HepG2 (cell line): ENCODE measurements around the gene SFI1. TPM values are rescaled to one million over a fixed set of nuclear protein-coding genes. Genes with fewer than 3 reads are reported as not detected.

Experiments used
- ATAC-seq: fragments of 200-7000 bp; cut with Tn5 transposase; 3 replicates; pipeline ENCODE4 v1.9.1; 2020; ENCODE audit warnings: mild to moderate bottlenecking, moderate library complexity
- BruUV-seq: library from RNA; stranded (reverse); fragments of 400-500 nt; replicated peaks from 2 replicates; lab custom pipeline; 2021; lab: Mats Ljungman, UMichigan
- CTCF ChIA-PET: fragments of 300-600 bp; formaldehyde crosslinking; extraction: SDS; loops from one replicate; lab custom pipeline; 2021; ENCODE audit warnings: low total read pairs, inconsistent platforms, low intra/inter-chr PET ratio; lab: Yijun Ruan, JAX
- POLR2A ChIA-PET: fragments of 350-600 bp; sonication (Branson Sonifier 250); formaldehyde crosslinking; loops from one replicate; lab custom pipeline; 2020; ENCODE audit warnings: antibody characterized with exemption, inconsistent platforms; lab: Yijun Ruan, JAX
- DNase-seq: peaks from one replicate; pipeline ENCODE4 v3.0.0-alpha.2; 2015; ENCODE audit warnings: low spot score
- FAIRE-seq: peaks from 3 replicates; lab custom pipeline; 2011; peaks lifted over from hg19 to GRCh38; lab: Jason Lieb, UNC
- H2AFZ ChIP-seq: one replicate; pipeline ENCODE4 v1.6.1; 2011; ENCODE audit warnings: low read length, inconsistent platforms
- H3K27ac ChIP-seq: fragments of 300-600 bp; 3 replicates; pipeline ENCODE4 v1.8.0; 2011; ENCODE audit warnings: mixed run types, mild to moderate bottlenecking, mixed read lengths, low read length, inconsistent platforms; ENCODE audit not compliant: insufficient read depth; ENCODE audit errors: extremely low read length
- H3K27me3 ChIP-seq, 2 experiments: fragments of 200-600 bp in 1 of 2; 2 replicates in 1 of 2; 3 replicates in 1 of 2; pipeline versions ENCODE4 v1.6.0 to v1.8.0; 2011; ENCODE audit warnings: low read length in 2 of 2, mild to moderate bottlenecking in 2 of 2, moderate library complexity in 2 of 2, inconsistent platforms in 1 of 2; ENCODE audit not compliant: insufficient read depth in 2 of 2, control insufficient read depth in 1 of 2
- H3K36me3 ChIP-seq, 2 experiments: fragments of 200-600 bp in 1 of 2; replicated peaks in 1 of 2; 2 replicates in 1 of 2; 3 replicates in 1 of 2; pipeline versions ENCODE4 v1.5.1 to v1.8.0; 2011; ENCODE audit warnings: low read length in 2 of 2, inconsistent platforms in 1 of 2; ENCODE audit not compliant: insufficient read depth in 2 of 2, control insufficient read depth in 1 of 2
- H3K4me1 ChIP-seq: 2 replicates; pipeline ENCODE4 v1.5.1; 2012; ENCODE audit warnings: low read length, inconsistent platforms; ENCODE audit not compliant: insufficient read depth
- H3K4me2 ChIP-seq: 2 replicates; pipeline ENCODE4 v1.6.0; 2011; ENCODE audit warnings: low read depth, low read length, inconsistent platforms
- H3K4me3 ChIP-seq, 3 experiments: fragments of 200-600 bp in 1 of 3; sonication (generic), shearing (Covaris generic) in 1 of 3; replicated peaks in 1 of 3; 2 replicates each; pipeline ENCODE4 v1.5.1; 2011 to 2016; ENCODE audit warnings: low read length in 3 of 3, inconsistent platforms in 2 of 3, low read depth in 2 of 3, mild to moderate bottlenecking in 2 of 3, control low read depth in 1 of 3, mixed read lengths in 1 of 3; ENCODE audit not compliant: insufficient read depth in 1 of 3
- H3K79me2 ChIP-seq: one replicate; pipeline ENCODE4 v1.6.1; 2011; ENCODE audit warnings: low read length, inconsistent platforms; ENCODE audit not compliant: insufficient read depth
- H3K9ac ChIP-seq: 2 replicates; pipeline ENCODE4 v1.6.0; 2011; ENCODE audit warnings: mild to moderate bottlenecking, low read depth, low read length, inconsistent platforms; ENCODE audit not compliant: insufficient read depth
- H3K9me3 ChIP-seq: 2 replicates; pipeline ENCODE4 v1.5.1; 2012; ENCODE audit warnings: mild to moderate bottlenecking, low read length
- H4K20me1 ChIP-seq: 2 replicates; pipeline ENCODE4 v1.6.0; 2011; ENCODE audit warnings: inconsistent platforms, mild to moderate bottlenecking, low read length, moderate library complexity; ENCODE audit not compliant: insufficient read depth
- ADNP ChIP-seq: sonication (generic); formaldehyde crosslinking; IDR thresholded peaks from 2 replicates; pipeline ENCODE4 v1.4.0; 2020; ENCODE audit warnings: missing genetic modification reagents
- ATF7 ChIP-seq, 2 experiments: fragments of 450-650 bp in 1 of 2; sonication (generic) in 1 of 2; formaldehyde crosslinking in 1 of 2; IDR thresholded peaks; 2 replicates each; pipeline versions ENCODE4 v1.4.0 to v1.6.1; 2016 to 2020; ENCODE audit warnings: antibody characterized with exemption in 1 of 2, mild to moderate bottlenecking in 1 of 2, missing genetic modification reagents in 1 of 2
- CEBPB ChIP-seq: IDR thresholded peaks from 2 replicates; pipeline ENCODE4 v1.6.1; 2011; ENCODE audit warnings: low read depth, low read length, improper control_type of control experiment, borderline replicate concordance
- CHD2 ChIP-seq: IDR thresholded peaks from 2 replicates; pipeline ENCODE4 v1.6.1; 2011; ENCODE audit warnings: low read depth, low read length, improper control_type of control experiment
- FOXA1 ChIP-seq, 2 experiments: fragments of 450-650 bp in 1 of 2; sonication (generic) in 1 of 2; formaldehyde crosslinking in 1 of 2; IDR thresholded peaks; 2 replicates each; pipeline versions ENCODE4 v1.4.0 to v1.6.1; 2016 to 2020; ENCODE audit warnings: missing genetic modification reagents in 1 of 2
- HNRNPH1 ChIP-seq: fragments of 200-400 bp; formaldehyde crosslinking; optimal IDR thresholded peaks from 2 replicates; pipeline ENCODE3; 2017; ENCODE audit warnings: mild to moderate bottlenecking, low read depth, low read length
- SNAI1 ChIP-seq: sonication (generic); formaldehyde crosslinking; IDR thresholded peaks from 2 replicates; pipeline ENCODE4 v1.5.0; 2020; ENCODE audit warnings: mild to moderate bottlenecking, missing genetic modification reagents, borderline replicate concordance
- SPEN ChIP-seq: sonication (generic); formaldehyde crosslinking; IDR thresholded peaks from 2 replicates; pipeline ENCODE4 v1.5.1; 2020; ENCODE audit warnings: low read depth, mild to moderate bottlenecking, missing genetic modification reagents
- ZBTB20 ChIP-seq: sonication (generic); formaldehyde crosslinking; IDR thresholded peaks from 2 replicates; pipeline ENCODE4 v1.8.1; 2023; ENCODE audit warnings: missing genetic modification reagents, low read depth, mild to moderate bottlenecking, borderline replicate concordance
- ZBTB7A ChIP-seq: sonication (generic); formaldehyde crosslinking; IDR thresholded peaks from 2 replicates; pipeline ENCODE4 v1.8.0; 2022; ENCODE audit warnings: mild to moderate bottlenecking, missing genetic modification reagents
- ZNF180 ChIP-seq: sonication (generic); formaldehyde crosslinking; IDR thresholded peaks from 2 replicates; pipeline ENCODE4 v1.4.0; 2020; ENCODE audit warnings: low read depth, missing genetic modification reagents, borderline replicate concordance
- ZNF3 ChIP-seq: IDR thresholded peaks from 2 replicates; pipeline ENCODE4 v1.7.0; 2017; ENCODE audit warnings: inconsistent platforms
- ZNF556 ChIP-seq: sonication (generic); formaldehyde crosslinking; IDR thresholded peaks from 2 replicates; pipeline ENCODE4 v1.4.0; 2020; ENCODE audit warnings: mild to moderate bottlenecking, missing genetic modification reagents, borderline replicate concordance
- ZNF75D ChIP-seq: sonication (generic); formaldehyde crosslinking; IDR thresholded peaks from 2 replicates; pipeline ENCODE4 v1.8.1; 2023; ENCODE audit warnings: missing genetic modification reagents, mild to moderate bottlenecking, borderline replicate concordance
- ZSCAN22 ChIP-seq: sonication (generic); formaldehyde crosslinking; IDR thresholded peaks from 2 replicates; pipeline ENCODE4 v1.4.0; 2020; ENCODE audit warnings: mild to moderate bottlenecking, missing genetic modification reagents
- WGBS: methylation state at CpG from one replicate; pipeline ENCODE4 v1.1.6; 2017; ENCODE audit warnings: low lambda C conversion rate; 5-methylcytosine and 5-hydroxymethylcytosine counted together
- in situ Hi-C: cut with HindIII; loops from 2 replicates; pipeline ENCODE4 v1.10.0; 2017; ENCODE audit warnings: low pct_unique_long_range_greater_than_20kb; ENCODE audit not compliant: extremely low pct_ligation_motif_present
- intact Hi-C: fragments of 100-400 bp; cut with micrococcal nuclease; formaldehyde crosslinking; loops from one replicate; pipeline ENCODE4 v1.10.0; 2022; ENCODE audit not compliant: unreplicated experiment
- polyA plus RNA-seq, 8 experiments: library from polyadenylated mRNA; depleted of rRNA in 3 of 8; stranded (reverse) in 7 of 8; unstranded in 1 of 8; fragments of >200 nt; fragmentation: Illumina TruSeq in 4 of 8; extraction: Trizol in 4 of 8; gene quantifications; 2 replicates each; pipeline versions ENCODE4 v1.2.1 to v1.2.3, GENCODE V29; 2011 to 2016; ENCODE audit warnings: low read depth in 4 of 8, missing spikeins in 1 of 8, mixed read lengths in 1 of 8; ENCODE audit not compliant: insufficient read depth in 1 of 8
- total RNA-seq, 5 experiments: library from RNA; depleted of rRNA; stranded (reverse); fragments of >200 nt; fragmentation: Illumina TruSeq; extraction: Trizol; gene quantifications; 2 replicates each; pipeline ENCODE4 v1.2.3, GENCODE V29; 2016; ENCODE audit warnings: low read depth in 1 of 5
- TF ChIP-seq, protein P1 (sequence below): sonication (generic); formaldehyde crosslinking; IDR thresholded peaks from 2 replicates; pipeline ENCODE4 v1.8.0; 2022; ENCODE audit warnings: mild to moderate bottlenecking, missing genetic modification reagents, moderate library complexity
- TF ChIP-seq, protein P2 (sequence below): fragments of 450-650 bp; IDR thresholded peaks from 2 replicates; pipeline ENCODE4 v1.6.1; 2016
- TF ChIP-seq, protein P3 (sequence below): sonication (generic); formaldehyde crosslinking; IDR thresholded peaks from 2 replicates; pipeline ENCODE4 v1.5.1; 2020; ENCODE audit warnings: mild to moderate bottlenecking, missing genetic modification reagents
- TF ChIP-seq, protein P4 (sequence below): sonication (generic); formaldehyde crosslinking; IDR thresholded peaks from 2 replicates; pipeline ENCODE4 v1.9.0; 2021; ENCODE audit warnings: missing genetic modification reagents, mild to moderate bottlenecking, borderline replicate concordance

The SFI1 gene
- total and polyA plus RNA-seq, 2 of the 13 experiments (the other 11 are each of a cell fraction or from before 2014, with no cell fraction given): 20.5 to 40.1 TPM

- DNase-seq (no peak), FAIRE-seq (no peak), ATAC-seq (no peak)
- intact Hi-C loops (no loop called here), in situ Hi-C loops (loop anchor here (25.0 kb wide), 1 partner anchor 437 kb away; no protein-coding TSS in a partner anchor)
- Histone ChIP-seq H2AFZ (no peak overlapping the region), H3K27ac (no peak overlapping the region), H3K9ac (no peak overlapping the region), H3K36me3 (peaks cover 11 to 40% of the 10 kb centered on the region in 2 experiments), H3K27me3 (no peaks in the 10 kb centered on the region), H4K20me1 (peaks cover 26% of the 10 kb centered on the region), H3K4me3 (no peak overlapping the region), H3K4me2 (no peak overlapping the region), H3K79me2 (peaks cover 53% of the 10 kb centered on the region), H3K9me3 (no peaks in the 10 kb centered on the region), H3K4me1 (peaks cover 49% of the 10 kb centered on the region)
- 81% methylated on average over 6 of the region's 6 CpGs for WGBS
- CTCF ChIA-PET: no interaction called here
- BruUV-seq: no TSS peak
- POLR2A ChIA-PET: interaction anchor here (1.8 kb wide), 1 partner anchor 12 kb away, joined by 10 read pairs; the partner anchor contains the start of gene PISD
- TF ChIP-seq ZNF75D (CRISPR knock-in tag) (no peak), ZNF180 (CRISPR knock-in tag) (no peak), ZBTB20 (CRISPR knock-in tag) (no peak), ZNF3 (CRISPR knock-in tag) (no peak), CHD2 (no peak), ZBTB7A (CRISPR knock-in tag) (no peak), ZSCAN22 (CRISPR knock-in tag) (no peak), ADNP (no peak), SPEN (no peak), SNAI1 (no peak), FOXA1 (IDR thresholded peaks at IDR 0.05) (no peak), FOXA1 (CRISPR knock-in tag; IDR thresholded peaks at IDR 0.05) (no peak), ZNF556 (CRISPR knock-in tag) (no peak), ATF7 (IDR thresholded peaks at IDR 0.05) (peak; percentile 39; the same call in 1 of the 2 replicates), ATF7 (CRISPR knock-in tag; IDR thresholded peaks at IDR 0.05) (no peak), HNRNPH1 (no peak), CEBPB (peak; percentile 62; the same call in 1 of the 2 replicates)
- TF ChIP-seq, protein P1, sequence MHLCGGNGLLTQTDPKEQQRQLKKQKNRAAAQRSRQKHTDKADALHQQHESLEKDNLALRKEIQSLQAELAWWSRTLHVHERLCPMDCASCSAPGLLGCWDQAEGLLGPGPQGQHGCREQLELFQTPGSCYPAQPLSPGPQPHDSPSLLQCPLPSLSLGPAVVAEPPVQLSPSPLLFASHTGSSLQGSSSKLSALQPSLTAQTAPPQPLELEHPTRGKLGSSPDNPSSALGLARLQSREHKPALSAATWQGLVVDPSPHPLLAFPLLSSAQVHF (CRISPR knock-in tag): no peak
- TF ChIP-seq, protein P2, sequence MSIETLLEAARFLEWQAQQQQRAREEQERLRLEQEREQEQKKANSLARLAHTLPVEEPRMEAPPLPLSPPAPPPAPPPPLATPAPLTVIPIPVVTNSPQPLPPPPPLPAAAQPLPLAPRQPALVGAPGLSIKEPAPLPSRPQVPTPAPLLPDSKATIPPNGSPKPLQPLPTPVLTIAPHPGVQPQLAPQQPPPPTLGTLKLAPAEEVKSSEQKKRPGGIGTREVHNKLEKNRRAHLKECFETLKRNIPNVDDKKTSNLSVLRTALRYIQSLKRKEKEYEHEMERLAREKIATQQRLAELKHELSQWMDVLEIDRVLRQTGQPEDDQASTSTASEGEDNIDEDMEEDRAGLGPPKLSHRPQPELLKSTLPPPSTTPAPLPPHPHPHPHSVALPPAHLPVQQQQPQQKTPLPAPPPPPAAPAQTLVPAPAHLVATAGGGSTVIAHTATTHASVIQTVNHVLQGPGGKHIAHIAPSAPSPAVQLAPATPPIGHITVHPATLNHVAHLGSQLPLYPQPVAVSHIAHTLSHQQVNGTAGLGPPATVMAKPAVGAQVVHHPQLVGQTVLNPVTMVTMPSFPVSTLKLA: no peak
- TF ChIP-seq, protein P3, sequence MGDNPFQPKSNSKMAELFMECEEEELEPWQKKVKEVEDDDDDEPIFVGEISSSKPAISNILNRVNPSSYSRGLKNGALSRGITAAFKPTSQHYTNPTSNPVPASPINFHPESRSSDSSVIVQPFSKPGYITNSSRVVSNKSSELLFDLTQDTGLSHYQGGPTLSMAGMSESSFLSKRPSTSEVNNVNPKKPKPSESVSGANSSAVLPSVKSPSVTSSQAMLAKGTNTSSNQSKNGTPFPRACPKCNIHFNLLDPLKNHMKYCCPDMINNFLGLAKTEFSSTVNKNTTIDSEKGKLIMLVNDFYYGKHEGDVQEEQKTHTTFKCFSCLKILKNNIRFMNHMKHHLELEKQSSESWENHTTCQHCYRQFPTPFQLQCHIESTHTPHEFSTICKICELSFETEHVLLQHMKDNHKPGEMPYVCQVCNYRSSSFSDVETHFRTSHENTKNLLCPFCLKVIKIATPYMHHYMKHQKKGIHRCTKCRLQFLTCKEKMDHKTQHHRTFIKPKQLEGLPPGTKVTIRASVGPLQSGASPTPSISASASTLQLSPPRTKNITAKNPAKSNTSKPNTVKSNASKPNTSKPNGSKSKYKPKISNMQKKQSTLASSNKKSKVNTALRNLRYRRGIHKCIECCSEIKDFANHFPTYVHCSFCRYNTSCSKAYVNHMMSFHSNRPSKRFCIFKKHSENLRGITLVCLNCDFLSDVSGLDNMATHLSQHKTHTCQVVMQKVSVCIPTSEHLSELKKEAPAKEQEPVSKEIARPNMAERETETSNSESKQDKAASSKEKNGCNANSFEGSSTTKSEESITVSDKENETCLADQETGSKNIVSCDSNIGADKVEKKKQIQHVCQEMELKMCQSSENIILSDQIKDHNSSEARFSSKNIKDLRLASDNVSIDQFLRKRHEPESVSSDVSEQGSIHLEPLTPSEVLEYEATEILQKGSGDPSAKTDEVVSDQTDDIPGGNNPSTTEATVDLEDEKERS (CRISPR knock-in tag): no peak
- TF ChIP-seq, protein P4, sequence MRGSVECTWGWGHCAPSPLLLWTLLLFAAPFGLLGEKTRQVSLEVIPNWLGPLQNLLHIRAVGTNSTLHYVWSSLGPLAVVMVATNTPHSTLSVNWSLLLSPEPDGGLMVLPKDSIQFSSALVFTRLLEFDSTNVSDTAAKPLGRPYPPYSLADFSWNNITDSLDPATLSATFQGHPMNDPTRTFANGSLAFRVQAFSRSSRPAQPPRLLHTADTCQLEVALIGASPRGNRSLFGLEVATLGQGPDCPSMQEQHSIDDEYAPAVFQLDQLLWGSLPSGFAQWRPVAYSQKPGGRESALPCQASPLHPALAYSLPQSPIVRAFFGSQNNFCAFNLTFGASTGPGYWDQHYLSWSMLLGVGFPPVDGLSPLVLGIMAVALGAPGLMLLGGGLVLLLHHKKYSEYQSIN (CRISPR knock-in tag): no peak
Measured at GRCh38 chr22:31650391-31650790, 154.1 kb downstream of the SFI1 start.
